ENCODE data around the gene FRMD3.
A peak's percentile ranks its signal among the peaks of the same experiment; 100 is the strongest.

FRMD3 gene

GRCh38 chr9:83271665-83272071, 266.5 kb downstream of the FRMD3 start:
- Histone ChIP-seq H3K36me3 (ENCODE audit: control insufficient read depth, insufficient read depth, low read length) (no peaks in the 10 kb centered on the region), H3K27ac (ENCODE audit: low read depth, low read length, severe bottlenecking) (no peak overlapping the region), H3K4me1 (ENCODE audit: control insufficient read depth, insufficient read depth, low read length, poor library complexity, severe bottlenecking) (peaks cover 16% of the 10 kb centered on the region), H3K4me3 (ENCODE audit: extremely low read depth, insufficient read depth, low read length, poor library complexity, severe bottlenecking) (no peak overlapping the region), H3K9me3 (ENCODE audit: control insufficient read depth, low read length) (no peaks in the 10 kb centered on the region)
- WGBS, 2 experiments (ENCODE audit: insufficient coverage in 2 of 2), result 83 to 94% methylated on average over 2 of the region's 2 CpGs

- H3K9me3 ChIP-seq (ENCODE audit: control insufficient read depth, low read length), result no peaks in the 10 kb centered on the region
- peaks cover 21% of the 10 kb centered on the region for H3K4me1 ChIP-seq (ENCODE audit: control insufficient read depth, insufficient read depth, low read length, poor library complexity, severe bottlenecking)
- no peak overlapping the region for H3K4me3 ChIP-seq (ENCODE audit: extremely low read depth, insufficient read depth, low read length, poor library complexity, severe bottlenecking)
- 50% methylated on average over 2 of the region's 3 CpGs for WGBS, 2 experiments (ENCODE audit: insufficient coverage in 2 of 2)
- no peaks in the 10 kb centered on the region for H3K36me3 ChIP-seq (ENCODE audit: control insufficient read depth, insufficient read depth, low read length)
- no peak overlapping the region for H3K27ac ChIP-seq (ENCODE audit: low read depth, low read length, severe bottlenecking)
Measured at GRCh38 chr9:83270116-83270515, 268.1 kb downstream of the FRMD3 start.

- Histone ChIP-seq H3K27ac (ENCODE audit: low read depth, low read length, severe bottlenecking) (no peak overlapping the region), H3K4me3 (ENCODE audit: extremely low read depth, insufficient read depth, low read length, poor library complexity, severe bottlenecking) (no peak overlapping the region), H3K36me3 (ENCODE audit: control insufficient read depth, insufficient read depth, low read length) (no peaks in the 10 kb centered on the region), H3K4me1 (ENCODE audit: control insufficient read depth, insufficient read depth, low read length, poor library complexity, severe bottlenecking) (peaks cover 21% of the 10 kb centered on the region), H3K9me3 (ENCODE audit: control insufficient read depth, low read length) (no peaks in the 10 kb centered on the region)
- WGBS, 2 experiments (ENCODE audit: insufficient coverage in 2 of 2), result 7 to 45% methylated on average over 2 to 3 of the region's 5 CpGs
Measured at GRCh38 chr9:83267741-83268140, 270.5 kb downstream of the FRMD3 start.

- Histone ChIP-seq H3K4me1 (ENCODE audit: control insufficient read depth, insufficient read depth, low read length, poor library complexity, severe bottlenecking) (peaks cover 21% of the 10 kb centered on the region), H3K4me3 (ENCODE audit: extremely low read depth, insufficient read depth, low read length, poor library complexity, severe bottlenecking) (no peak overlapping the region), H3K27ac (ENCODE audit: low read depth, low read length, severe bottlenecking) (peak overlapping the region; percentile 83), H3K36me3 (ENCODE audit: control insufficient read depth, insufficient read depth, low read length) (no peaks in the 10 kb centered on the region), H3K9me3 (ENCODE audit: control insufficient read depth, low read length) (no peaks in the 10 kb centered on the region)
- WGBS, 2 experiments (ENCODE audit: insufficient coverage in 2 of 2), result 68 to 69% methylated on average over 7 to 8 of the region's 11 CpGs
Measured at GRCh38 chr9:83266666-83267496, 271.3 kb downstream of the FRMD3 start.

- Histone ChIP-seq H3K27ac (ENCODE audit: low read depth, low read length, severe bottlenecking) (peak overlapping the region; percentile 83), H3K4me1 (ENCODE audit: control insufficient read depth, insufficient read depth, low read length, poor library complexity, severe bottlenecking) (peaks cover 21% of the 10 kb centered on the region), H3K4me3 (ENCODE audit: extremely low read depth, insufficient read depth, low read length, poor library complexity, severe bottlenecking) (no peak overlapping the region), H3K9me3 (ENCODE audit: control insufficient read depth, low read length) (no peaks in the 10 kb centered on the region), H3K36me3 (ENCODE audit: control insufficient read depth, insufficient read depth, low read length) (no peaks in the 10 kb centered on the region)
- WGBS, 2 experiments (ENCODE audit: insufficient coverage in 2 of 2), result 0% methylated on average over 1 of the region's 2 CpGs; no CpG with 5 or more reads in 1 of the 2 experiments
Measured at GRCh38 chr9:83266331-83266665, 271.9 kb downstream of the FRMD3 start.

GRCh38 chr9:83264315-83264714, 273.9 kb downstream of the FRMD3 start:
- Histone ChIP-seq H3K9me3 (ENCODE audit: control insufficient read depth, low read length) (no peaks in the 10 kb centered on the region), H3K4me3 (ENCODE audit: extremely low read depth, insufficient read depth, low read length, poor library complexity, severe bottlenecking) (no peak overlapping the region), H3K27ac (ENCODE audit: low read depth, low read length, severe bottlenecking) (no peak overlapping the region), H3K36me3 (ENCODE audit: control insufficient read depth, insufficient read depth, low read length) (no peaks in the 10 kb centered on the region), H3K4me1 (ENCODE audit: control insufficient read depth, insufficient read depth, low read length, poor library complexity, severe bottlenecking) (peaks cover 13% of the 10 kb centered on the region)
- WGBS, 2 experiments (ENCODE audit: insufficient coverage in 2 of 2), result no CpG with 5 or more reads among the region's 2 CpGs

- Histone ChIP-seq H3K4me3 (ENCODE audit: extremely low read depth, insufficient read depth, low read length, poor library complexity, severe bottlenecking) (no peak overlapping the region), H3K4me1 (ENCODE audit: control insufficient read depth, insufficient read depth, low read length, poor library complexity, severe bottlenecking) (no peaks in the 10 kb centered on the region), H3K27ac (ENCODE audit: low read depth, low read length, severe bottlenecking) (no peak overlapping the region), H3K36me3 (ENCODE audit: control insufficient read depth, insufficient read depth, low read length) (no peaks in the 10 kb centered on the region), H3K9me3 (ENCODE audit: control insufficient read depth, low read length) (no peaks in the 10 kb centered on the region)
- no CpG with 5 or more reads among the region's 1 CpG for WGBS, 2 experiments (ENCODE audit: insufficient coverage in 2 of 2)
Measured at GRCh38 chr9:83259558-83259957, 278.6 kb downstream of the FRMD3 start.

- 80% methylated on average over 1 of the region's 5 CpGs; no CpG with 5 or more reads in 1 of the 2 experiments for WGBS, 2 experiments (ENCODE audit: insufficient coverage in 2 of 2)
- no peak overlapping the region for H3K27ac ChIP-seq (ENCODE audit: low read depth, low read length, severe bottlenecking)
- no peak overlapping the region for H3K4me3 ChIP-seq (ENCODE audit: extremely low read depth, insufficient read depth, low read length, poor library complexity, severe bottlenecking)
- no peaks in the 10 kb centered on the region for H3K4me1 ChIP-seq (ENCODE audit: control insufficient read depth, insufficient read depth, low read length, poor library complexity, severe bottlenecking)
- no peaks in the 10 kb centered on the region for H3K36me3 ChIP-seq (ENCODE audit: control insufficient read depth, insufficient read depth, low read length)
- no peaks in the 10 kb centered on the region for H3K9me3 ChIP-seq (ENCODE audit: control insufficient read depth, low read length)
Measured at GRCh38 chr9:83257937-83258891, 280.0 kb downstream of the FRMD3 start.

- no peaks in the 10 kb centered on the region for H3K9me3 ChIP-seq (ENCODE audit: control insufficient read depth, low read length)
- WGBS, 2 experiments (ENCODE audit: insufficient coverage in 2 of 2), result 94 to 97% methylated on average over 4 of the region's 4 CpGs
- H3K36me3 ChIP-seq (ENCODE audit: control insufficient read depth, insufficient read depth, low read length), result no peaks in the 10 kb centered on the region
- H3K4me3 ChIP-seq (ENCODE audit: extremely low read depth, insufficient read depth, low read length, poor library complexity, severe bottlenecking), result no peak overlapping the region
- H3K4me1 ChIP-seq (ENCODE audit: control insufficient read depth, insufficient read depth, low read length, poor library complexity, severe bottlenecking), result no peaks in the 10 kb centered on the region
- H3K27ac ChIP-seq (ENCODE audit: low read depth, low read length, severe bottlenecking), result no peak overlapping the region
Measured at GRCh38 chr9:83247732-83248131, 290.5 kb downstream of the FRMD3 start.

GRCh38 chr9:83245979-83246659, 292.1 kb downstream of the FRMD3 start:
- 83% methylated on average over 1 of the region's 5 CpGs; no CpG with 5 or more reads in 1 of the 2 experiments for WGBS, 2 experiments (ENCODE audit: insufficient coverage in 2 of 2)
- no peak overlapping the region for H3K4me3 ChIP-seq (ENCODE audit: extremely low read depth, insufficient read depth, low read length, poor library complexity, severe bottlenecking)
- H3K27ac ChIP-seq (ENCODE audit: low read depth, low read length, severe bottlenecking), result no peak overlapping the region
- no peaks in the 10 kb centered on the region for H3K4me1 ChIP-seq (ENCODE audit: control insufficient read depth, insufficient read depth, low read length, poor library complexity, severe bottlenecking)
- H3K36me3 ChIP-seq (ENCODE audit: control insufficient read depth, insufficient read depth, low read length), result no peaks in the 10 kb centered on the region
- H3K9me3 ChIP-seq (ENCODE audit: control insufficient read depth, low read length), result no peaks in the 10 kb centered on the region

Measured in mesodermal cell (in vitro differentiated cells).